DLD1 (cell line): ENCODE measurements around the gene IGF2BP2.
"Not testable (repeated sequence)": the region's sequence is repeated elsewhere in the genome, so short reads cannot be mapped to it uniquely, and the experiment has no call there.

Source experiments
- in situ Hi-C: cut with HindIII; loops from 2 replicates; pipeline ENCODE4 v1.10.0; 2017; ENCODE audit warnings: low sequenced_read_pairs

IGF2BP2 gene

DNA sequence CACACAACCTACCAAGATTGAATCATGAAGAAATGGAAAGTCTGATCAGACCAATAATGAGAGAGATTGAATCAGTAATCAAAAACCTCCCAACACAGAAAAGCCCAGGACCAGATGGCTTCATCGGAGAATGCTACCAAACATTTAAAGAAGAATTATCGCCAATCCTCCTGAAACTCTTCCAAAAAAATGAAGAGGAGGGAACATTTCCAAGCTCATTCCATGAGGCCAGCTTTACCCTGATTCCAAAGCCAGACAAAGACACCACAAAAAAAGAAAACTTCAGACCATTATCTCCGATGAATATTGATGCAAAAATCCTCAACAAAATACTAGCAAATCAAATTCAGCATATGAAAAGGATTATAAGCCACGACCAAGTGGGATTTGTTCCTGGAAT is 144.6 kb downstream of the IGF2BP2 start:
- in situ Hi-C loops, result no loop called here

DNA sequence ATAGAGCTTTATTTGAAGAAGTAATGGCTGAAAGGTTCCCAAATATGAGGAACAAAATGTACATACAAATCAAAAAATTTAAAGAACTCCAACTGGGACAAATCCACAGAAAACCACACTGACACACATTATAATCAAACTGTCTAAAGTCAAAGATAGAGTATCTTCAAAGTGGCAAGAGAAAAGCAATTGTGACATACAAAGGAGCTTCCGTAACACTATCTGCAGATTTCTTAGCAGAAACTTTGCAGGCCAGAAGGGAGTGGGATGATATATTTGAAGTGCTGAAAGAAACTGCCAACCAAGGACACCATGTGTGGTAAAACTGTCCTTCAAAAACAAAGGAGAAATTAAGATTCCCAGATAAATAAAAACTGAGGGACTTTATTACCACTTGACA is 146.8 kb downstream of the IGF2BP2 start:
- in situ Hi-C loops, result no loop called here

DNA sequence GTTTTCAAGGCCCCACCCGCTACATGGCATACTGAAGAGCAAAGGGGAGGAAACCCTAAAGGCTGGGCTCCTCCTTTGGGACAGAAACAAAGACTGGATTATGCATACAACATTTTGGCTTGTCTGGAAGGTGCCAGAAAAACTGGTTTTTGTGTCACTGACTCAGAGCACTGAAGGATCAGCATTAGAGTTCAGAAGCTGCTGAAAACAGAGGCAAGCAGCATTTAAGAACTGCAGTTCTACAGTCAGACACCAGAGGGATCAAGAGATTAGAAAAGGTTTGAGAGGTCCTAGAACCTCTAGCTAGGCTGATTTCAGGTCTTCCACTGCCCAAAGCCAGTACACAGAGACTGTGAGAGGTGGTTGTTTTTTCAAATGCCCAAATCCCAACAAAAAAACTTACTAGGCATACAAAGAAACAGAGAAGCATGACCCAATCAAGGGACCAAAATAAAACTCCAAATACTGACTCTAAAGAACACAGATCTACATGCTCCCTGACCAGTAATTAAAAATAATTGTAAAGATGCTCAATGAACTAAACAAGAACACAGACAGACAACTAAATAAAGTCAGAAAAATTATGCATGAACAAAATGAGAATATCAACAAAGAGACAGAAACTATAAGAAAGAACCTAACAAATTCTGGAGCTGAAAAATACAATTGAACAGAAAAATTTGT is 147.6 kb downstream of the IGF2BP2 start:
- in situ Hi-C loops, result no loop called here

DNA sequence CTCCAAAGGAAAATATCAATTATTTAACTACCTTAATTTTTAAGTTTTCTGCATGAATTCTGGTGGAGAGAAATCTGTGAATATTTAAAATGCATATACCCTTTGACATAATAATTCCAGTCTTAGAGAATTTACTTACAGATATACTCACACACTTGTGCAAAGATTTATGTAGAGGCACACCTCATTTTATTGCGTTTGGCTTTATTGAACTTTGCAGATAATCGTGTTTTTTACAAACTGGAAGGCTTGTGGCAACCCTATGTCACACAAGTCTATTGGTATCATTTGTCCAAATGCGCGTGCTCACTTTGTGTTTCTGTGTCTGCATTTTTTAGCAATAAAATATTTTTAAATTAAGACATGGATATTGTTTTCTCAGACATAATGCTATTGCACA is 157.3 kb downstream of the IGF2BP2 start:
- in situ Hi-C loops, result no loop called here

DNA sequence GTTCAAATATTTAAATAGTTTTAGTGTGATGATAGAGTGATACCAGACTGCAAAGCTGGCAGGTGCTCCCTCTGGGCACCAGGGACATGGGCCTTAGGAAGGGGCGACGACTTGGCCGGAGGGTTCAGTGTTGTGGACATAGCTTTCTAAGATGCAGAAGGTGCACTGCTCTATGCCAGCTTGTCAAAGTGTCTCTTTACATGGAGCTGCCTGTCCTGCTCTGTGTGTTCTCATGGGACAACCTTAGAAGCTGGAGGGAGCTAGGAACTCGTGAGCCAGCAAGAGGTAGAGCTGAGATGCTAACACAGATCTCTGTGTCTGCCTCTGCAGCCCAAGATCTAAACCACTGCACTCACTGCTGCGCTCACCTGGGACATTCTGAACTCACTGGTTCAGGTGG is 160.9 kb downstream of the IGF2BP2 start:
- in situ Hi-C loops, result no loop called here

DNA sequence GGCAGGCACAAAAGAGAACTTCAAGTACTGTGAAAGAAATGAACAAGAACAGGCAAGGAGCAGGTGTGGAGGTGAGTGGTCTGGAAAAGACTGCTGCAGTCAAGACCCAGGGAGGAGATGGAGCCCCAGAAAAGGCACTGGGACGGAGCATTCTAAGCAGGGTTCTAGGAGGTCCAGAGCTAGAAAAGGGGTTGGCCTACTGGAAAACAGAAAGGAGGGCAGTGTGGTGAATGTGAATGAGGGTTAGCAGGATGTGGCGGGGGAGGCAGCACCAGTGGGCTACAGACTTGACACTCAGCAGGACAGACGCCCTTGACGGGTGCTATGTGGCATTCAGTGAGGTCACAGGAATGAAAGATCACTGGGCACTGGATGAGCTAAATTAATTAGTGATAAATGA is 163.1 kb downstream of the IGF2BP2 start:
- in situ Hi-C loops, result no loop called here

DNA sequence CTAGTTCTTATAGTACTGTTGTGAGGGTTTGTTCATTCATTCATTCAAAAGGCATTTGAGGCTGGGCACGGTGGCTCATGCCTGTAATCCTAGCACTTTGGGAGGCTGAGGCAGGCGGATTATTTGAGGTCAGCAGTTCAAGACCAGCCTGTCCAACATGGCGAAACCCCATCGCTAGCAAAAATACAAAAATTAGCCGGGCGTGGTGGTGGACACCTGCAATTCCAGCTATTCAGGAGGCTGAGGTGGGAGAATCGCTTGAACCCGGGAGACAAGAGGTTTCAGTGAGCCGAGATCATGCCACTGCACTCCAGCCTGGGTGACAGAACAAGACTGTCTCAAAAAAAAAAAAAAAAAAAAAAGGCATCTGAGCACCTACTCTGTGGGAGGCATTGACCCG is 163.5 kb downstream of the IGF2BP2 start:
- in situ Hi-C loops, result not testable (repeated sequence)

DNA sequence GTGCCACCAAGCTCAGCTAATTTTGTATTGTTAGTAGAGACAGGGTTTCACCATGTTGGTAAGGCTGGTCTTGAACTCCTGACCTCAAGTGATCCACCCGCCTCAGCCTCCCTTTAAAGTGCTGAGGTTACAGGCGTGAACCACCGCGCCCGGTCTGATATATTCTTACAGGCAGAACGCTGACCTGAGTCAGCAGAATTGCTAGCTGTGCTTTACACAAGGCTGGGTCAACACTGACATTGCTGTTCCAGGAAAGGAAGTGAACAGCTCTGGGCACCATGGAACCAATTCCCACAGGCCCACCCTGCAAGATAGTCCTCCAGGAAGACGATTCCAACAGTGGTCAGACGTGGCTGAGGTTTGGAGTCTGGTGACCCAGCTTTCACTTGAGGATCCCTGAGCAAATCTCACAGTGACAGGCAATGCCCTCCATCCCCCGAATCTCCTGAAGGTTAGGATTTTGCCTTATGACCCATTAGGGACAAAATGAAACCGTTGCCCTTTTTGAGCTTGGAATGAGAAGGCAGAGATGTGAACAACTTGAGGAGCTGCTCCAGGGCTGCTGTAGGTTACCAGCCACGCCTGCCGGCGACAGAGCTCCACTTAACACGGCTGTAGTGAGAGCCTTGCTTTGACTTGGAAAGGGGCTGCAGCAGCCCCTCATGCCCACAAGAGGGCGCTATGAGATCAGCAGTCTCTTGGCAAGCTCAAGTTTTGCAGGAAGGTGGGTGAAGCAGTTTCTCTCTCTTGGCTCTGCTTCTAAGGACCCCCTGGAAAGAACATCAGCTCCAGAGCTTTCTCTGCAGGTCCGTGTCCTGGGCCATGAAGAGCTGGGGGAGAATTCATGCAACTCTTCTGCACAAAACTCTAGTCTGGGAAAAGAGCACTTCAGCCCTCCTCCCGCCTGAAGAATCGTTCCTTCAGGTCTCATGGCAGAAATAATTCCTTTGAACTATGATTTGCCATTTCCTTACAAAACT is 164.6 kb downstream of the IGF2BP2 start:
- in situ Hi-C loops, result no loop called here

DNA sequence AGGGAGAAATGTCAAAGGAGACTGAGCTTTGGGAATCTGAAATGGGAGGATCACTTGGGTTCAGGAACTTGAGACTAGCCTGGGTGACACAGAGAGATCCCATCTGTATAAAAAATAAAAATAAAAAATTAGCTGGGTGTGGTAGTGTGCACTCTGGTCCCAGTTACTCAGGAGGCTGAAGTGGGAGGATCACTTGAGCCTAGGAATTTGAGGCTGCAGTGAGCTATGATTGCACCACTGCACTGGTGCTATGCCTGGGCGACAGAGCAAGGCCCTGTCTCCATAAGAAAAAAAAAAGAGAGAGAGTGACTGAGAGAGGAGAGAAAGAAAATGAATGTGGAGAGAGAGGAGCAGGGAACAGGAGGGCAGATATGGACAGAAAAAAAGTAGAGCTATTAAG is 165.9 kb downstream of the IGF2BP2 start:
- in situ Hi-C loops, result no loop called here

DNA sequence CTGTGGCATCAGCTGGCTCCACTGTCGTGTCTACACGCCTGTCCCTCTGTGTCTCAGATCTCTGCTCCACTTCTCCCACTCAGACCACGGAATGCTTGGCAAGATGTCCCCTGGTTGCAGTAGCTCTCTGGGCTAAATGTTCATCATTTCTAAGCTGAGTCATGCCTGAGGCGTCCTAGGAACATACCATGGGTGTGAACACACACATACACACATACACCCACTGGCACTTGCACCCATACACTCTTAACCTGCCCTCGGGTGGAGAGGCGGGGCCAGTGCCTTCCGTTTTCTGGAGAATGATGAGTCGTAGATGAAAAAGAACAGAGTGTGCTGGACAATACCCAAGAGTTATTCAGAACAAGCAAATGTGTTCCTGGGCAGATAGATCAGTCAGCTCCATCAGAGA is 166.3 kb downstream of the IGF2BP2 start:
- in situ Hi-C loops, result no loop called here

DNA sequence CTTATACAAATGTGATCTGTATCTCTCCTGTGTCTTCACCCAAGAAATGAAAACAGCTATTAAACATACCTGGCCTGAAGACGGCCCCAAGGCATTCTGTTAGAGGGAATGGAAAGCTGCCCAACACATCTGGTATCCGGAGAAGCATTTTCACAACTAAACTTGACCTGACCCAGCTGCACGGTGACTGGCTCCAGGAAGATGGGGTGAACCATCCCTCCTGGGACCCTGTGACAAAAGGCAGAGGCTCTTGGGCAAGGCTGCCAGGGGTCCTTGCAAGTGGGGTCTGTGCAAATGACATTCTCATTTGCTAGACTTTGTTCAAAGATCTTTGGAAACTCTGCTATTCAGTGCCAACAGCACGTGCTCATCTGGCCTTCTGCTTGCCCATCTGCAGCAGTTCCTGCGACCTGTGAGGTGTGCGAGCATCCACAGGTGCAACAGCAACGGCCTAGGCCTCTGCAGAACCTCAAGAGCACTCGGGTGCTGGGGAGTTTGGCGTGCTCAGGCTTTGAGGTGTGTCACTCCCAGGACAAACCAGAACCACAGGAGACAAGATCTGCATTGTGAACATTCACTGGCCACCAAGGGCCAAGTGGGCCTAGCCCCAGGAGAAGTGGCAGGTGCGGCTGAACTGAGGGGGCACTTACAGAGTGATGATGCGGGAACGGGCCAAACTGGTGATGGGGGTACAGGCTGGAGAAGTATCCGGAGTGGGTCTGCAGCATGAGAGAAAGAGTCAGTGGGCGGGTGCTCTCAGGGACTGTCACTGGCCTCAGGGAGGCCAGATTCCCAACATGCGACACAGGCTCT is 166.9 kb downstream of the IGF2BP2 start:
- in situ Hi-C loops, result no loop called here

DNA sequence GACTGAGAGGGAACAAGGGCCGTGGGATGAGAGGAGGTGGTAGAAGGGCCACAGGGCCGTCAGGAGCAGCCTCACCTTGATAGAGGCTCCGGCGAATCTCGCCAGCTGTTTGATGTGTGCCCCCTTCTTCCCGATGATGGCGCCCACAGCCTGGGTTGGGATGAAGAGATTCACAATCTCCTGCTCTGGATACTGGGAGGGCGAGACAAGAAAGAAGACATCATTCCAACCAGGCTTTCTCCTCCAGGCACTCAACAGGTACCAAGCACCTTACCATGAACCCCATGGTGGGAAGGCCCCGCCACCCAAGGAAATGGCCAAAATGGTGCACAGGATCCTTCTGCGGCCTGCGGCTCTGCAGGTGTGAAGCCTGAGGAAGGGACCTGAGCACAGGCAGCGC is 167.6 kb downstream of the IGF2BP2 start:
- in situ Hi-C loops, result no loop called here

DNA sequence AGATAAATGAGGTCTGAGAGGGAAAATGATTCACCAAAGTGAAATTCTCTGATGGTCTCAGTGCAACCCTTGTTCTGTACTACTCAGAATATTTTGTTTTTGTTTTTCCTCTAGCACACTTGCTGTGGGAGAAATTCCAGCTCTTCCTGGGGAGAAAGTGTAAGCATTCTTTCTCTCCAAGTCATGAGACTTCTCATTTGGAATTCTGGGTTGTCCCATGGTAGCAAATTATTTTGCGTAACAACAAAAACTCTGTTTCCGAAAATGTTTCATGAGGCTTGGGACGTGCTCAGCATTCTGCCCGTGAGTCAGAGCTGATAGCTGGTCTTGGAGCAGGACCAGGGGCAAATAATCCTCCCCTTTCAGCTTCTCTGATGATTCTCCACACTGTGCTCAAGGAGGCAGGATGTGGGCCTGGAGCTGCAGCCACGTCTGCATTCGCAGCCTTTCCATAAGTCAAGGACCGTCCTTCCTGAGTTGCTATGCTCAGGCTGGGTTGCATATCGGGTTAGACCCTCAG is 168.5 kb downstream of the IGF2BP2 start:
- in situ Hi-C loops, result no loop called here

DNA sequence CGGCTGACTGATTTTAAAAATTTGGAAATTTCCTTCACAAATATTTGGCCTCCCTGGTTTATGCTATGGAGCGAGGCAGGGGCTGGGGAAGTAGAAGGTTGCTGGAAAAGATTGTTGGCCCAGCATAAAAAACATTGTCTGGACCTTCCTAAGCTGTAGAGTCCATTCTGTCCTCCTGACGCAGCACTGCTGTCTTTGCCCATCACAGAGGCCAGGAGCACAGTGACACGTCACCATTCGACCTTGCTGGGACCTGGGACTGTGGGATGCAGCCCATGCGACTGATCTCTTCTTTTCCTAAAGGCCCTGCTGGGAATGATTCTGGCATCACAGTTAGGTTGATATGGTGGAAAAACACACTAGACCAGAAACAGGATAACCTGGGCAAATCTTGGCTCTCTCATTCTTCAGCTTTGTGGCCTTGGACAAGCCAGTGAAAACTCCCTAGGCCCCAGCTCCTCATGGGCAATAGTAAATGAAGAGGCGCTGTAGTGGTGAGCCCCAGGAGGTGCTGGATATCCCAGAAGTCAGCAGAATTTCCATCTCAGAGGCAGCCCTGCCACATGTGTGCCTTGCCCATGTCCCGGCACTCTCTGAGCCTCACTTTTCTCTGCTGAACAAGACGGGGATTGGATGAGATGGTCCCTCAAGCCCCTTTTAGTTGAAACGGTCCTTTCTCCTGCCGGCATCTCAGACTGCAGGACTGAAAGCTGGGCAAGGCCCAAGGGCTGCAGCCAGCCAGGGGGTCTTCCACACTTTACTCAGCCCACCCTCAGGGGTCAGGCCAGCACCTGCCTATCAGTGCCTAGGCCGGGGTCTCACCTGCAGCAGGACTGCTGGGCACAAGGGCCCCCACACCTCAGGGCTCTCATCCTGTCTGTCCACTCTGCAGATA is 169.2 kb downstream of the IGF2BP2 start:
- in situ Hi-C loops, result no loop called here

DNA sequence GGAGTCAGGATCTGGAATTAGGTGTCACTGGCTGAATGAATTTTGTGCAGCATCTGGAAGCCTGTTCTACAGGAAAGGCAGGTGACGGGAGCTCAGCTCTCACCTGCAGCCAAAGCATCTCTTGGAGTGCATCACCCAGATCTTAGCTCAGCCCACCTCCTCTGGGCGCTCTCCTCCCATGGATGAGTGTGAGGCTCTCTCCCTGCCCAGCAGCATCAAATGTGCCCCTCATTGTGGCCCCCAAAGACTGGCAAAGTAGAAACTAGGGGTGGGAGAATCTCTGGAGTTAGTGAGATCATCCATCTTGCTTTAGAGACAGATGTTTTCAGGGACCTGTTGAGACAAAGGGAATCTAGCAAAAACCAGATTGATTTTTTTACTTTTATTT is 170.1 kb downstream of the IGF2BP2 start:
- in situ Hi-C loops, result no loop called here

DNA sequence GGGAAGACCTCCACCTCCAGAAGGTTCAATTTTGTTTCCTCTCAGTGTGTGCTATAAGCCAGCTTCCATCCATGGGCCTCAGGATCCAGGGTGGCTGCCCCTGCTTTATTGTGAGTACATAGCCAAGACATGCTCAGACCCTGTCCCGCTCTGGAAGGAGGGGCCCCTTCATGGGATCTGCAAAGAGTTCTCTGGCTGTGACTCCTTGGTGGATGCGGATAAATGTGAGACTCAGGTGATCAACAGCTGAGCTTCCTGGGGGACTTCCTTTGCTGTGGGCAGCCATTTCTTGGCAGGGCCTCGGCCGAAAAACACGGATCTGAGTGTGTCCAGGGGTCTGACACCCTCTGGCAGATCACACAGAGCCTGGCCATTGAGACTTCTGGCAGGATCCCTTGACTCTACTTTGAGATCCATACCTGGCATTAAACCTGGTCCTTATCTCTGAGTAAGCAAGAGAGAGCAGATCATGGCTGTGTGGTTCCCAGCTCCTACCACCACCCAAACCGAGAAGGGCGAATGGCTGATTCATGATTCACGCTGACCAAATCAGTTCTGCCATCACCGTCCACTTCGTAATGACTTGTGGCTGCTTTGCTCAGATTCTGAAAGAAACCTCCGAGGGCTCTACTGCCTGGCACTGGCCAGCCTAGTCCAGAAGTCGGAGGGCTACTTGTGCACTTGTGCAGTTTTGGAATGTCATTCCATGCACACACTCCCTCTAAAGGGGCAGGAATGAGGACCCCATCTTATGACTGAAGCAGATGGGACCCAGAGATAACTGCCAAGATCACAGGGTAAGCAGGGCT is 170.7 kb downstream of the IGF2BP2 start:
- in situ Hi-C loops, result no loop called here

DNA sequence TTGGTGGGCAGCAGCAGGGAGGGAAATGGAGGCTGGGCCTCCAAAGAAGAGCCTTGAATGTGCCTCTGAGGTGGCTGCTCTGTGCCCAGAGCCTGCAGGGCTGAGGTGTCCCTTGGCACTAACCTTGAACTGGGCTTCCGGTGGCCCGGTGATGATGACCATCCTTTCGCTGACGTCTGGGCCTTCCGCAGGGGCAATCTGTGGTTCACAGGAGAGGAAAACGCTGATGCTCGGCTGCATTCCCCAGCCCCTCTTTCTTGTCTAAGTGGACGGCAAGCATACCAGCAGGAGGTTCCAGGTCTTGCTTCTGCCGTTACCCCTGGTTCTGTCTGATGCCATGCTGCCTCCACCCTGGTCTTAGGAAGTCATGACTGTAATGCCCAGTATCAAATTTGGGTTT is 172.9 kb downstream of the IGF2BP2 start:
- in situ Hi-C loops, result no loop called here

DNA sequence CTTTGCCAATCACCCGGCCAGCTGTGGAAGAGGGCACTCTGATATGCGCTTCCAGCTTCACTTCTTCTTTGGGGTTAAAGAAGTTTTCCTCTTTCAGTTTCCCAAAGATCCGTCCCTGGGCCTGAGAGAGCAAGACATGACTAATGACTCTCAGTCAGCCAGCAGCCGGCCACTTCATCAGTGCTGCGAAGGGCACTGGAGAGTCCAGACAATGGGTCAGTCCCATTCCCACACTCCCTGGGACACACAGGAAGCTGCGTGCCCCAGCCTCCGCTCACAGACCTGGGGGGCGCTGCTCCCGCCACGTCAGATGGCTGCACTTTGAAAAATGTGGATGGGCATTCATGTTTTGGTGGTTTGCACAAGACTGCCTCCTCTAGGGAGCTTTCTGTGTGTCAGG is 175.4 kb downstream of the IGF2BP2 start:
- in situ Hi-C loops, result no loop called here

DNA sequence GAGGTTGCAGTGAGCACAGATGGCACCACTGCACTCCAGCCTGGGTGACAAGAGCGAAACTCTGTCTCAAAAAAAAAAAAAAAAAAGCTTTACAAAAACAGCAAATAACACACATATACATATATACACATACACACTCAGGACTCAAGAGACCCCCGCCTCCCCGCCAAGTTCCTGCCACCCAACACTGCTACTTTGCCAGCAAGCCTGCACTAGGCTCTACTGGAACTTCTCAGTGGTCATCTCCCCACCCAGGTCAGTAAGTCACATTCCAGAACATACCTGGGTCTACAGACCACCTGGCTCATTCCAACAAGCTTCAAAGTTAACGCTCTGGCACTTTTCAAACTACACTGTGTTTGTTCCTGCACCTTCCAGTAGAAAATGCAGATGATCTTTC is 176.4 kb downstream of the IGF2BP2 start:
- in situ Hi-C loops, result no loop called here

DNA sequence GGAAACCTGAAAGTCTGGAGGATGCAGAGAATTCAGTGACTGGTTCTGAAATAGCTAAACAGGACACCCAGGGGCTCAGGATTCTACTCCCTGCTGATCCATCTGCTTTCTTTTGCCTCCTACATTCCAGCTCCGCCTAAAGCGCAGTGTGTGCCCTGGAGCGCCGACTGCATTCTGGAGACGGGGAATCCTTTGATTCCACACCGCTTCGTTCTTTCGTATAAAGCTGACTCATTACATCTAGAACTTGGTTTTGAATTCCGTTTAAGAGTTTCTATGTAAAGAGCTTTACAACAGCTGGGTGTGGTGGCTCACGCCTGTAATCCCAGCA is 177.0 kb downstream of the IGF2BP2 start:
- in situ Hi-C loops, result no loop called here
